Esophagus mucosa (tissue), 1 donor: ENCODE measurements around the gene PAPOLB. TPM values are rescaled to one million over a fixed set of nuclear protein-coding genes. Genes with fewer than 3 reads are reported as not detected.

Source experiments
- ATAC-seq: fragments of 200-7000 bp; cut with Tn5 transposase; one replicate; pipeline ENCODE4 v1.9.1; 2020
- total RNA-seq: library from RNA; stranded (reverse); gene quantifications from one replicate; pipeline ENCODE4 v1.2.4, GENCODE V29; 2023
- donor health status: DM: yes; HTN: yes; CAD: no.

Gene PAPOLB
- total RNA-seq, 1 donor from 2014 or later: not detected

DNA sequence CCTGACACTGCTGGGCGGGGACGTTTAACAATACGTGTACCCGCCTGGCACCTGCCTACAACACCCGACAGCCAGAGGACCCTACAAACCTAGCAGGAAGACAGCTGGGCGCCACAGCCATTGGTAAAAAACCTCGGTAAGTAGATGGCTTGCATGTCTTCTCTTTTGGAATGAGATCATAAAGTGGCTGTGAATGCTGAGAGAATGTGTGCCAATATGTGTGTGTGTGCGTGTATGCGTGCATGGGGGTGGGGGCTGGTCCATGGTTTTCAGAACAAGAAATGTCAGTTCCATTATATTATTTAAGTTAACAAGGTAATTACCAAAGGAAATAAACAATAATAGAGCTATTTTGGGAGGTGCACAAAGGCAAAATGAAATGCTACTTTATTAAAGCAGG lies 39.2 kb downstream of the PAPOLB start:
- no peak for ATAC-seq

DNA sequence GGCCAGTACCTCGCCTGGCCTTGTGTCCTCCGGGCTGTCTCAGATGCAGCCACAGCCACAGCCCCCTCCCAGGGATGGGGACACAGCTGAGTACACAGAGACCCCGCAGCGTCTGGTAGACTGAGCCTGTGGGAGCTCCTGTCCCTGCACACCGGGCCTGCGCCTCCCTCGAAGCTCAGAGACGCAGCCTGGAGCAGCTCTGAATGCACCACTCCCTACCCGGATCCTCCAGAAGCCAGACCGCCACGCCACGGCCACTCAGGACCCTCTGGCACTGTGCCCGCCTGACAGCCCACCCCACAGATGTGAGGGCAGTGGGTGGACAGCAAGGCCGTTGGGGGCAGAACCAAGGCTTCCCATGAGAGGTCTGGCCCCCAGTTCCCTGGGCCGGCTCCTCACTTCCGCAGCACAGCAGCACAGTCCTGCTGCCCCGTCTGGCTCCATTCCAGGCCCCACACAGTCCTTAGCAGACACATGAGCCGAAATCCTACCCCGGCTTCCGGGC lies 40.8 kb downstream of the PAPOLB start:
- ATAC-seq: no peak

DNA sequence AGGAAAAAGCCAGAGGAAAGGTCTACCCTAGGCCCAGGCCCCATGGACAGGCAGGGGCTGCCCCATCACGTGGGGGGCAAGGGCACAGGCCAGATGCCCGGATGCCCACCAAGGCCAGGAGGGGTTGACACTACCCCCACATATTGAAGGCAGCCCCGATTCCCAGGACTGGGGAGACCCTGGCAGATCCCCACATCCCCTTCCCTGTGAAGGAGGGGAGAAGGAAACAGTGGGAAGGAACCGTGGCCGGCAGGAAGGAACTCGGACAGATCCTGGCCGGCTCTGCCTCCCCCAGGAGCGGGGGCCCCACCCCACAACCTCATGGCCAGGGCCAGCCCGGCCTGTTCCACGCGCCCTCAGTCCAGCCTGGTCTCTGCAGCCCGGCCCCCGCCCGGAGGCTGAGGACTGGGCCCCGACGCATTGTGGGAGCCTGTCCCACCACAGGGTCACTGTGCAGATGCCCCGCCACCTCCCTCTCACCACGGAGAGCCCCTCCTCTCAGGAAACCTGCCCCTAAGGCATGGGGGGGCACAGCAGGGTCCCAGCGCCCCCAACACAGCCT lies 41.3 kb downstream of the PAPOLB start:
- no peak for ATAC-seq

DNA sequence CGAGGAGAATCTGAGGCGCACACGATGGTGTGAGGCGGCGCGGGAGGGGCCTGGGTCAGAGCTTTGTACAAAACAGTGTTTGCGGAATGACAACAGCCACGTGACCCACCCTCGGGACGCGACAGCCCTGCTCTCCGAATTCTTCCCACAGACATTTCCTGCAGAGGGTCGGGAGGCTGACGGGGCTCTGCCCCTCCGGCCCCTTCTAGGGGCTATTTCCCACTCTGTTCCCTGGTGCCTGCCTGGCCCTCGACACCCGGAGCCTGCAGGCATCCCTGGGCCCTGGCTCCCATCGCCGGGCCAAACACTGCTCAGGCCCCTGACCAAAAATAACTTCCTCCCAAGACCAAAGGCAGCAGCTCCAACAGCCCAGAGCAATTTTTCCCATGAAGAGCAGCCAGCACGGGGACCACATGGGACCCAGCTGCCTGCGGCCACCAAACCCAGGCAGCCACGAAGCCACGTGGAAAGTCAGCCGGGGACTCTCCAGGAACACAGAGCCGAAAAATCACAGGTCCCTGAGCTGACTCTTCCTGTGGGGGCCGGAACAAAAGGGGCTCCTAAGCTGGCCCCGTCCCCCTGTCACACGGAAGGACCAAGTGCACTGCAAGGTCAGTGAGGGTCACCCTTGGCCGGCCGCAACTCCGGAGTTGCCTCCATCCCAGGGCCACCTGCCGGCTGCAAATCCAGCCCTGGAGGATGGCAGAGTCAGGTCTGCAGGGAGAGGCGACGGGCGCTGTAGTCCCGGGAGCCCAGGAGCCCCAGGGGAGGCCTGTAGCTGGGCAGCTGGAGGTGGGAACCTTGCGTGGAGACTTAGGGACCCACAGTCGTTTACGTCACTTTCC lies 42.0 kb downstream of the PAPOLB start:
- ATAC-seq: no peak

DNA sequence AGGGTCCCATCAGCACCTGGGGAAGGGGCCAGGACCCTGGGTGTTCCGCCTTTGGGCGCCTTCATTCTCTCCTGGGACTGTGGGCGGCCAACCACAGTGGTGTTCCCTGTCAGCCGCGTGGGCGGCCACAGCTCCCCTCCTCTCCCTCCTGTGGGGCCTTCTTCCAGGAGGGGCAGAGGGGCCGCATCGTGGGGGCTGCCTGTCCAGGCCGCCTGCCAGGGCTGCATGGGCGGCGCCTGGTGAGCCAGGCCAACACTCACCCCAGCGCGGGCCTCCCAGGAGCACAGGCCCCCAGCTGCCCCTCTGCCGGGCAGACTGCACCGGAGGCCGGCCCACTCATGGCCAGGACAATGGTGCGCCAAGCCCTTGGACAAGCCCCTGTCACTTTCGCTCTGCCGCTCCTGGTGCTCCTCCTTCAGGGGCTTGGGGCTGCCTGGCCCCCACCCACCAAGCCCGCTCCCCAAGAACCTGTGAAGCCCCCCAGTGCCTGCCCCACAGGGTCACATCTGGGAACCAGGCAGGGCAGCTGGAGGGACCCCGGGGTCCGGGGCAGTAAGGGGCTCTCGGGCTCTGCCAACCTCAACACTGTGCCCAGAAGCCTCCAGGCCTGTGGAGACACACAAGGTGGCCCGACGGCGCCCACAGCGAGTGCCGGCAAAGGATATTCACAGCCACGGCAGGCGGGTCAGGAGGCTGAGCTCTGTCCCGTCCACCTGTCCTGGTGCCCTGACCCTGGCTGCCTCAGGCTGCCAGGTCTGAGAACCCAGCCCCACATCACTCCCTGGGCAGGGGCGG lies 43.6 kb downstream of the PAPOLB start:
- ATAC-seq: no peak

DNA sequence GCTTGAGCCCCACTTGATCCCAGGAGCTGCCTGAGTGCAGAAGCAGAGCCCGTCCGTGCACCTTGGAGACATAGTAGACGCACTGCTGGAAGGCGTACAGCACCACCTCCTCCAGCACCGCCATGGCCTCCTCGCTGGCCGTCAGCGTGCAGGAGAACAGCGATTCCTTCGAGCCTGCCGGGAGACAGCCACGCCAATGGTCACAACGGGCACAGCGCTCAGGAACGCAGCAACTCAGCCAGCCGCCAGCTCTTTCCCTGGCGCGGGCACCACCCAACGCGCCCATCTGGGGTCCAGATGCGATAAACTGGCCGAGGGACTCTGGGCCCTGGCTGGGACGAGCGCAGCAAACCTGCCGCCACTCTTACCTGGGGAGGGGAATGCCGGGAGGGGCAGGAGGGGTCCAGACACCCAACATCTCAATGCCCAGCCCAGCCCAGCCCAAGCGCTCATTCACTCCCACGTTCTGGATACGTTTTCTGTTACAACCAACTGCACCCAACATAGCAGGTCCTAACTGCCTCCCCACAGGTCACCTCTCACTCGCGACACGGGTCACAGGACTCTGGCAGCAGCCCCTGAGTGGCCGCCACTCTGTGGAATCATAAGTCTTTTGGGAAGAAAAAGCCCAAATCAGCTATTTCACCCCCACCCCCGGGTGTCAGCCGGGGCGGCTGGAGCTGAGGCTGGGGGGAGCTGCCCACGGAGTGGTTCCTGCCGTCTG lies 44.5 kb downstream of the PAPOLB start:
- no peak for ATAC-seq

DNA sequence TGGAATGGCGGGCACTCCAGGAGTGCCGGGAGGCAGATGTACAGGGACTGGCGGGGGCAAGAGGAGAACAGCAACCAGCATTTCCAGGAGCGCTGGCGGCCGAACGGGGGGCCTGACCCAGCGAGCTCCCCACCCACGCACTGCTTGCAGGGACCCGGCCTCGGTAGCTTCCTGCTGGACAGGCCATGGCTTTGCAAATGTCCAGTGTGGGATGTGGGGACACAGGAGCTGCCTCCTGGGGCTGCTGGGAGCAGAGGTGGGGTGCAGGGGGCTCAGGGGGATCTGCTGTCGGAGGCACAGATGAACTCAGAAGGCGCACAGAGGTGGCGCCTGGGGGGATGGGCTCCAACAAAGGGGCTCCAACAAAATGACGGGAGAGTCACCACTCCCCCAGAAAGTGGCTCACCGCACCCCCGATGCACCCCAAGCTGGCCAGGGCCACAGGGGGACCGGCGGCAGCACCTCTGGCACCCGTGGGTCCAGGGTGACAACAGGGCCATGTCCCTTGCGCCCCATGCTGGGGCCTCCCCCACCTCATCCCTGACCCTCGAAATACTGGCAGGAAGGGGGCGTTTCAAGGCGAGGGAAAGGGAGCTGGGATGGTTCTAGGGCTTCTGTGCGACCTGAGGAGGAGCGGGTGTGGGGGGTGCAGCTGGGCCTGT lies 45.3 kb downstream of the PAPOLB start:
- ATAC-seq: no peak

DNA sequence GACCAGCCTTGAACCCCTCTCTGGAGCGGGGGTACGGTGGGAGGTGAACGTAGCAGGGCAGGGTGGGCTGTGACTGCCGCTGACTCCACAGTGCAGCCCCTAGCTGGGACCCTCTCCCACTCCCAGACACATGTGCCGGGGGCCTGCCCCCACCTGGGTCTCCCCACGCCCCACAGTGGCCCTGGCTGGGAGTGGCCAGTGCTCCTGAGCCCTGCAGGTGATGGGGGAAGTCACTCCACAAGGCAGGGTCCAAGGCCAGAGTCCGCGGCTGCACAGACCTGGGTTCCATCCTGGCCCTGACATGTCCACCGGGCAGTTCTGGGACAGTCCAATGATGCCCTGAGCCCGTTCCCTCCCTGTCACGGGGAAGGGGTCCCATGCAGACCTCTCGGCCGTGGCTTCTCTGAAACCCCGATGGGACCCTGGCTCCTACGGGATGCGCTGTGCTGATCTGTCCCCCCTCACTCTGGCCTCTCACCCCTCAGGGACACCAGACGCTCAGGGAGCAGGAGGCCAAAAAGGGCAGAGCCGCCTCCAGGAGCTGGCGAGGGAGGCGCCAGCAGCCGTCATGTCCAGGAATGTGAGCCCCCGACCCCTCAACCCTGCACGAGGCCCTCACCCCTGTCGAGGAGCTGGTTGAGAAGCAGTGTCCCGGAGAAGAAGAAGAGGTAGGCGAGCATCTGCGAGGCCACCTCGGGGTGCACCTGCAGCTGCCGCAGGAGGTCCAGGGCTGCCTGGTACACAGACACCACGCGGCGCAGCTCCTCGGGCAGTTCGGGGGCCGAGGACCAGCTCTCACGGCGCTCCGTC lies 46.0 kb downstream of the PAPOLB start:
- no peak for ATAC-seq

DNA sequence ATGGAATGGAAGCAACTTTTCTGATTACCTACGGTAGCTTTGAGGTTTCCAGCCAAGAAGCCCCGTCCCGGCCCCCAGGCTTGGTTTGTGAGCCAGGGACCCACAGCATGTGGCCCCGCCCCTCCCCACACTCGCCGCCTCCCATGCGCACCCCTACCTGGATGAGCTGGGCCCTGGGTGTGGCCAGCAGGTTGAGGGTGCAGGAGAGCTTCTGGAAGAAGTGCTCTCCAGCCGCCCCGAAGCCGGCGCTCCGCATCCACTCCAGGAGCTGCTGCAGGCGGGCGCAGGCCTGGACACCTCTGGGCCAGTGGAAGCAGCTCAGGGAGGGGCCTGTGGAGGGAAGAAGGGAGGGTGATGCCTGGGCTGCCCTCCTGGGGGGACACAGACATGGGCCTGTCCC lies 46.7 kb downstream of the PAPOLB start:
- ATAC-seq: no peak

DNA sequence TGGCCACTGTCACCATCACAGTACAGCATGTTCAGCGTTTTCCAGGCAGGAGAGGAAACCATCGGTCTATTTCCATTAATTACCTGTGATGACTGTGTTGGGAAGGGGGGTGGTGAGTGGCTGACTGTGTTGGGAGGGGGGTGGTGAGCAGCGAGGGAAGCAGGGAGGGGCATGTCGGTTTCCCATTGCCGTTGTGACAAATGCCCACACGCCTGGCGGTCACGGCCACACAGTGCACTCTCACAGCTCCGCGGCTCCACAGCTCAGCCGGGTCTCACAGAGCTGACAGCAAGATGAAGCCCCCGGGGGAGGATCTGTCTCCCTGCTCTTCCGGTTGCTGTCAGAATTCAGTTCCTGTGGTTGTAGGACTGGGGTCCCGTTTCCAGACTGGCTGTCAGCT lies 47.4 kb downstream of the PAPOLB start:
- ATAC-seq: no peak

DNA sequence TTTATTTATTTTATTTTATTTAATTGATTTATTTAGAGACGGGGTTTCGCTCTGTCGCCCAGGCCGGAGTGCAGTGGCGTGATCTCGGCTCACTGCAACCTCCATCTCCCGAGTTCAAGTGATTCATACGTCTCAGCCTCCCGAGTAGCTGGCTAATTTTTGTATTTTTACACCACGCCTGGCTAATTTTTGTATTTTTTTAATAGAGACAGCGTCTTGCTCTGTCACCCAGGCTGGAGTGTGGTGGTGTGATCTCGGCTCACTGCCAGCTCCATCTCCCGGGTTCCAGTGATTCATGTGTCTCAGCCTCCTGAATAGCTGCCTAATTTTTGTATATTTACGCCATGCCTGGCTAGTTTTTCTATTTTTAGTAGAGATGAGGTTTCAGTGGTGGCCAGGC lies 52.2 kb downstream of the PAPOLB start:
- ATAC-seq: no peak

DNA sequence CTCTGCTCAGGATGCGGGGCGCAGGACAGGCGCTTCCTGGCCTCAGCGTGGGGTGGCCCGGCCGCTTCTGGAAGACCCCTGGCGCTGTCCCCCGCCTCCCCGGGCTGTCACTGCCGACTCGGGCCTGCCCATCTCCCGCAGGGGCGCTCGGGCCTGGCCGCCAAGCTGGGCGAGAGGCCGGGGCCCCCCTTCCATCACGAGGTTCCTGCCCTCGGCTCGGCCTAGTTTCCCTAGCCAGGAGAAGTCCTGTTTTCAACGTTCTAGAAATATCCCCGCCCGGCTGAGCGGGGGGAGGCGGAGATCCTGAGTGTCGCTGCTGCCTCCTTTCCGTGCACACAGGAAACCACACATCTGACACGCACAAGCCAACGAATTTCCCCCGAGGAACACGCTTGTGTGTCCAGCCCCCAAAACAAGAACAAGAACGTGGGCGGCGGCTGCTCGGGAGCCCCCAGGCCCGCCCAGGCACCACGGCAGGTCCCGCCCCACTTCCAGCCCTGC lies 52.7 kb downstream of the PAPOLB start:
- no peak for ATAC-seq

DNA sequence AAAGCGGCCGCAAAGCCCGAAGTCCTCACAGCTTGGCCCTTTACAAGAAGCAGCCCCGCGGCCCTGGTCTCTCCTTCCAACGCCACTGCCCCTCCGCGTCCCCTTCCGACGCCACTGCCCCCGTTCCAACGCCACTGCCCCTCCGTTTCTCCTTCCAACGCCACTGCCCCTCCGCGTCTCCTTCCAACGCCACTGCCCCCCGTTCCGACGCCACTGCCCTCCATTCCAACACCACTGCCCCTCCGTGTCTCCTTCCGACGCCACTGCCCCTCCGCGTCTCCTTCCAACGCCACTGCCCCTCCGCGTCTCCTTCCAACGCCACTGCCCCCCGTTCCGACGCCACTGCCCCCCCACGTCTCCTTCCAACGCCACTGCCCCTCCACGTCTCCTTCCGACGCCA lies 53.3 kb downstream of the PAPOLB start:
- no peak for ATAC-seq

DNA sequence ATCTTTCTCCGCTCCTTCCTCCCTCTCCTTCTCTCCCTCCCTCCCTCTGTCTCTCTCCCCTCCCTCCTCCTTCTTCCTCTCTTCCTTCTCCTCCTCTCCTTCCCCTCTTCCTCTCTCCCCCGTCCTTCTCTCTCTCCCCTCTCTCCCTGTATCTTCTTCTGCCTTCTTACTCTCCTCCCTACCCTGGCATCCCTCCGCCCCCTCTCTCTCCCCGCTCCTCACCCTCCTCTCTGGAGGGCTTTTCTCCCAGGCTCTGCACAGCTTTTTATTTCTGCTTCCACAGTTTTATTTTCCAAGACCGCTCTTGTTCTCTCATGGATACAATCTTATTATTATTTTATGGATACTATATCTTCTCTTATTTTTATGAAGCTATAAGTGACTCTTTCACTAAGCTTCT lies 53.8 kb downstream of the PAPOLB start:
- ATAC-seq: no peak

Other genes with a start within 250 kb of the PAPOLB start
- 21.7 TPM for gene FOXK1, start 179.7 kb downstream of the PAPOLB start, total RNA-seq
- gene AP5Z1, start 86.4 kb downstream of the PAPOLB start, total RNA-seq: 18.0 TPM
- 0.20 TPM for gene RADIL, start 21.7 kb upstream of the PAPOLB start, total RNA-seq
- gene MMD2, start 97.2 kb upstream of the PAPOLB start, total RNA-seq: not detected
- gene RBAK, start 183.8 kb upstream of the PAPOLB start, total RNA-seq: 9.9 TPM